Cortex of kidney (tissue), 1 donor: ENCODE data around the gene LRCH2.
"Not testable (repeated sequence)": the region's sequence is repeated elsewhere in the genome, so short reads cannot be mapped to it uniquely, and the experiment has no call there.

Source experiments
- DNase-seq: peaks from one replicate; lab custom pipeline; 2025; lab: John Stamatoyannopoulos, UW

The LRCH2 gene

DNA sequence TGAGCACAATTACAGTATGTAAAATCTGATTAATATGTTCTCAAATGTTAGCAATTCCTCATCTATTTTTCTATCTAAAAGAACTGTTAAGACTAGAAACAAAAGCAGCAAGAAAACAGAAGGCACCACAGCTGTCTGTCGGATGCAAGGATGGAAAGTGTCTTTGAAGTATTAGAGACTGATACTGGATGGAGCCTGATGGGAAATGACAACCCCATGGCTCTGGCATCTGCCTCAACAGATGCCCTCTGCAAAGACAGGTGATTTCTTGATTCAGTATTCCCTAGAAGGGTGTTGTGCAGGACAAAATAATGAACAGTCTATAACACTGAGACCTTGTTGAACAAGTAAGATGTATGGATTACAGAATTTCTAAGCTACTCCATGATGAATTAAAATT, 19.7 kb downstream of the LRCH2 start:
- DNase-seq, result no peak

DNA sequence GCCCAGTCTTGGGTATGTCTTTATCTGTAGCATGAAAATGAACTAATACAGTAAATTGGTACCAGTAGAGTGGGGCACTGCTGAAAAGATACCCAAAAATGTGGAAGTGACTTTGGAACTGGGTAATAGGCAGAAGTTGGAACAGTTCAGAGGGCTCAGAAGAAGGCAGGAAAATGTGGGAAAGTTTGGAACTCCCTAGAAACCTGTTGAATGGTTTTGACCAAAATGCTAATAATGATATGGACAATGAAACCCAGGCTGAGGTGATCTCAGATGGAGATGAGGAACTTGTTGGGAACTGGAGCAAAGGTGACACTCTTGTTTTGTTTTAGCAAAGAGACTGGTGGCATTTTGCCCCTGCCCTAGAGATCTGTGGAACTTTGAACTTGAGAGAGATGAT, 24.3 kb downstream of the LRCH2 start:
- DNase-seq, result not testable (repeated sequence)

DNA sequence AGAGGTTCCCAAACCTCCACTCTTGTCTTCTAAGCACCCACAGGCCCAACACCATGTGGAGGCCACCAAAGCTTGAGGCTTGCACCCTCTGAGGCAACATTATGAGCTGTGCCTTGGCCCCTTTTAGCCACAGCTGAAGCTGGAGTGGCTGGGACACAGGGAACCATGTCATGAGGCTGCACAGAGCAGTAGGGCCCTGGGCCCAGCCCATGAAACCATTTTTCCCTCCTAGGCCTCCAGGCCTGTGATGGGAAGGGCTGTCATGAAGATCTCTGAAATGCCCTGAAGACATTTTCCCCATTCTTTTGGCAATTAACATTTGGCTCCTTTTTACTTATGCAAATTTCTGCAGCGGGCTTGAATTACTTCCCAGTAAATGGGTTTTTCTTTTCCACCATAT, 29.9 kb downstream of the LRCH2 start:
- DNase-seq, result no peak

DNA sequence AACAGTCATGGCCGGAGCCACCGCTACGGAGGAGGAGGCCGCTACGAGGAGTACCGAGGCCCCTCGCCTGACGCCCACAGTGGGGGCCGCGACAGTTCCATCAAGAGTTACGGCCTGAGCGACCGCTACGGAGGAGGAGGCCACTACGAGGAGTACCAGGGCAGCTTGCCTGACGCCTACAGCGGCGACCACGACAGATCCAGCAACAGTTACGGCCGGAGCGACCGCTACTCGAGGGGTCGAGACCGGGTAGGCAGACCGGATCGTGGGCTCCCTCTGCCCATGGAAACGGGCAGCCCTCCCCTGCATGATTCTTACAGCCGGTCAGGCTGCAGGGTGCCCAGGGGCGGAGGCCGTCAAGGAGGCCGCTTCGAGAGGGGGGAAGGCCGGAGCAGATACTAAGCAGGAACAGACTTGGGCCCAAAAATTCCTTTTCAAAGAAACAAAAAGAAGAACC, 41.6 kb downstream of the LRCH2 start:
- DNase-seq, result no peak

DNA sequence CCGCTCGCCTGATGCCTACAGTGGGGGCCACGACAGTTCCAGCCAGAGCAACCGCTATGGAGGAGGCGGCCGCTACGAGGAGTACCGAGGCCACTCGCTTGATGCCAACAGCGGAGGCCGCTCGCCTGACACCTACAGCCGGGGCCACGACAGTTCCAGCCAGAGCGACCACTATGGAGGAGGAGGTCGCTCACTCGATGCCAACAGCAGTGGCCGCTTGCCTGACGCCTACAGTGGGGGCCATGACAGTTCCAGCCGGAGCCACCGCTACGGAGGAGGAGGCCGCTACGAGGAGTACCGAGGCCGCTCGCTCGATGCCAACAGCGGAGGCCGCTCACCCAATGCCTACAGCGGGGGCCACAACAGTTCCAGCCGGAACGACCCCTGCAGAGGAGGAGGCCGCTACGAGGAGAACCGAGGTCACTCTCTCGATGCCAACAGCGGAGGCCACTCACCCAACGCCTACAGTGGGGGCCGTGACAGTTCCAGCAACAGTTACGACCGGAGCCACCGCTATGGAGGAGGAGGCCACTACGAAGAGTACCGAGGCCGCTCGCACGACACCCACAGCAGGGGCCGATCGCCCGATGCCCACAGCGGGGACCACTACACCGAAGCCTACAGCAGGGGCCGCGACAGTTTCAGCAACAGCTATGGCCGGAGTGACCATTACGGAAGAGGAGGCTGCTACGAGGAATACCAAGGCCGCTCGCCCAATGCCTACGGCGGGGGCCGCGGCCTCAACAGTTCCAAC, 42.2 kb downstream of the LRCH2 start:
- DNase-seq, result no peak

DNA sequence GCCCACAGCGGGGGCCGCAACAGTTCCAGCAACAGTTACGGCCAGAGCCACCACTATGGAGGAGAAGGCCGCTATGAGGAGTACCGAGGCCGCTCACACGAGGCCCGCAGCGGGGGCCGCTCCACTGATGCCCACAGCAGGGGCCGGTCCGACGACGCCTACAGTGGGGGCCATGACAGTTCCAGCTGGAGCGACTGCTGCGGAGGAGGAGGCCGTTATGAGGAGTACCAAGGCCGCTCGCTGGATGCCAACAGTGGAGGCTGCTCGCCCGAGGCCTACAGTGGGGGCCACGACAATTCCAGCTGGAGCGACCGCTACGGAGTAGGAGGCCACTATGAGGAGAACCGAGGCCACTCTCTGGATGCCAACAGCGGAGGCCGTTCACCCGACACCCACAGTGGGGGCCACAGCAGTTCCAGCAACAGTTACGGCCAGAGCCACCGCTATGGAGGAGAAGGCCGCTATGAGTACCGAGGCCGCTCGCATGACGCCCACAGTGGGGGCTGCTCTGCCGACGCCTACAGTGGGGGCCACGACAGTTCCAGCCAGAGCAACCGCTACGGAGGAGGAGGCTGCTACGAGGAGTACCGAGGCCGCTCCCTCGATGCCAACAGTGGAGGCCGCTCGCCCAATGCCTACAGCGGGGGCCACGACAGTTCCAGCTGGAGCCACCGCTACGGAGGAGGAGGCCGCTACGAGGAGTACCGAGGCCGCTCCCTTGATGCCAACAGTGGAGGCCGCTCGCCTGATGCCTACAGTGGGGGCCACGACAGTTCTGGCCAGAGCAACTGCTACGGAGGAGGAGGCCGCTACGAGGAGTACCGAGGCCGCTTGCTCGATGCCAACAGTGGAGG, 43.0 kb downstream of the LRCH2 start:
- no peak for DNase-seq

DNA sequence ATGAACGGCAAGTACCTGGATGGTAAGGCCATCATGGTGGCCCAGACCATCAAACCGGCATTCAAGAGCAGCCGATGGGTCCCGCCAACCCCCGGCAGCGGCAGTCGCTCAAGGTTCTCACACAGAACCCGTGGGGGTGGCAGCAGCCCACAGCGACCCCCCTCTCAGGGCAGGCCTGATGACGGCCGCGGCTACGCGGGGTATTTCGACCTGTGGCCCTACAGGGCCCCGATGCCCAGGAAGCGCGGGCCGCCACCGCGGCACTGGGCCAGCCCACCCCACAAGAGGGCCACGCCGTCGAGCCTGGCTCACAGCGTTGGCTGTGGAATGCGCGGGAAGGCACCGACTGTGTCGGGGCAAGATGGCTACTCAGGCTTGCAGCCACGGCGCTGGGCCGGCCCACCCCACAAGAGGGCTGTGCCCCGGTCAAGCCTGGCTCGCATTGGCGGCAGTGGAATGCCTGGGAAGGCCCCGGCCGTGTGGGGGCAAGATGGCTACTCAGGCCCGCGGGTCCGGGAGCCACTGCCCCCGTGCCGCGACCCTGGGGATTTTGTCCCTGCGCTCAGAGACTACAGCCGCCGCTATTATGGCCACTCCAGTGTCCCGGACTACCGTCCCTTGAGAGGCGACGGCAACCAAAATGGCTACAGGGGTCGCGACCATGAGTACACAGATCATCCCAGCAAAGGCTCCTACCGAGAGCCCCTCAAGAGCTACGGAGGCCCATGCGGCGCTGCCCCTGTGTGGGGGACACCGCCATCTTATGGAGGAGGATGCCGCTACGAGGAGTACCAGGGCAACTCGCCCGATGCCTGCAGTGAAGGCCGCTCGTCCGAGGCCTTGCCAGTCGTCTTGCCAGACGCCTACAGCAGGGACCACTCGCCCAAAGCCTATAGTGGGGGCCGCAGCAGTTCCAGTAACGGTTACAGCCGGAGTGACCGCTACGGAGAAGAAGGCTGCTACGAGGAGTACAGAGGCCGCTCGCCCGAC, 44.0 kb downstream of the LRCH2 start:
- no peak for DNase-seq

DNA sequence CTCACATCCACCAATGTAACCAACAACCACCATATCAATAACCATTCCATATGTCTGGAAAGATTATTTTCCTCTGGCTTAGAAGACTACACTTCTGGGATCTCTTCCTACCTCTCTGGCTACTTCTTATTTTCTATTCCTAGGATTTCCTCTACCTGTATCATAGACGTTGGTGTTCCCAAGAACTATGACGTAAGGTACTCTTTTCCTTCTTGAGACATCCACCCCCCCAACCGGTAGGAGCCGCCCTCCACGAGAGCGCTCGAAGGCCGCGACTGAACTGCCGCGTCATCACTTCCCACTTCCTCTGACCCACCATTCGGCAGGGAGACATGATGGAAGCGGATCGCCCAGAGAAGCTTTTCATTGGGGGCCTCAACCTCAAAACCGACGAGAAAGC, 44.8 kb downstream of the LRCH2 start, which contains the start of gene RBMXL3:
RBMXL3 (plus strand) TSS at position 301 of the 400 bp plus-strand sequence; CDS start at position 333, 32 bp downstream.
- no peak for DNase-seq

DNA sequence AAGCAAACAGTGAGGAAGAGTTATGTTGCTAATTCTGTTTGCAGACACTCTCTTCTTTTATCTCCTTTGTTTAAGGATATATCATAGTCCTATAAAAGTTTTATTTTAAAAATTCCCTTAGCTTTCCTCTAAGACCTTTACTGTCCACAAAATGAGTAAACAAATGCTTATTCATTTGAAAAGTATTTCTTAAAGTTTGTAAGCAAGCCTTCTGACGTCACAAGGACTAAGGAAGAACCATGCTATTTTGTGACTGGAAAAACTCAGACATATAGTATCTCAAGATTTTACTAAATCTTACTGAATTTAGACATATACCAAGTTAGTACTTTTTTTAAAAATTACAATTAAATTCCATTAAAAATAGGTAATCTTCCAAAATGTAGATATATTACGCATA, 49.9 kb downstream of the LRCH2 start:
- DNase-seq, result no peak

DNA sequence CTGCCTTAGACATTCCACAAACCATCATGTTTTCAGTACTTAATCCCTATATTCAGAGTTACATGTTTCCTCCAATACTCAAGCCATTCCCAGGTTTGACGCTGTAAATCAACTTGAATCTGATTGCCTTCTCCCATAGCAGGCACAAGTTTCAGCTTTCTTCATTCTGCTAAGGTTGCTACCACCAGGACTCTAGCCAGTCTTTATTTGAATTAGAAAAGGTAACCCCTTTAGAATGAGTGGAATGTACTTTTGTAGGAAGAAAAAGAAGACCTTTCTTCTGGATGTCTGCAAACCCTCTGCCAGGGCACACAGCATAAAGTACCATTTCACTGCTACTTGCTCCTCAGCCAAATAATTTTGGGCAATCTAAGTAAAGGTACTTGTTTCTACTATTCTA, 55.4 kb downstream of the LRCH2 start:
- no peak for DNase-seq

DNA sequence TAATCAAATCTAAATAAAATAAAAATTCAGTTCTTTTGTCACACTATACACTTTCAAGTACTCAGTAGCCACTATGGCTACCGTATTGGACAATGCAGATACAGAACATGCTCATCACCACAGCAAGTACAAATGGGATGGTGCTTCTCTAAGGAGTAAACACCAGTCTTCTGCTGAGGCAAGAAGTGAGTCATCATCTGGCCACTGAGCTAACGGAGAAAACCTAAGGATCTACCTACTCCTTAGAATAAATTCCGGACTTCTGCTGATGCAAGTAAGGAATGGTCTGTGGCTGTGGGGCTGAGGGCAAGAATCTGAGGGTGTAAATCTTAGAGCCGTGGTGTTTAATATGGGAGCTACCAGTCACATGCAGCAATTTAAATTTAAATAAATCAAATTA, 56.0 kb downstream of the LRCH2 start:
- no peak for DNase-seq

DNA sequence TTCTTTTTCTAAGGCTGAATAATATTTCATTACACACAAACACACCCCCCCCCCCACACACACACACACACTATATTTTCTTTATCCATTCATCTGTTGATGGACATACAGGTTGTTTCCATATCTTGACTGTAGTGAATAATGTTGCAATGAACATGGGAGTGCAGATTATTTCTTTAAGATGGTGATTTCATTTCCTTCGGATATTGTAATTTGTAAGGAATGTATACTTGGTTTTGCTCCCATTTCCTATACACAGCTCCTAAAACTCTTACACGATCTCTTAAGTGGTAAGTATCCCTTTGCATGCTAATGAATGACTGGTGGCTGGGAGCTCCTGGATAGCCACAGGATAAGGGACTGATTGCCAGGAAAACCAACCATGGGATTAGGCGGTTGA, 59.3 kb downstream of the LRCH2 start:
- no peak for DNase-seq

DNA sequence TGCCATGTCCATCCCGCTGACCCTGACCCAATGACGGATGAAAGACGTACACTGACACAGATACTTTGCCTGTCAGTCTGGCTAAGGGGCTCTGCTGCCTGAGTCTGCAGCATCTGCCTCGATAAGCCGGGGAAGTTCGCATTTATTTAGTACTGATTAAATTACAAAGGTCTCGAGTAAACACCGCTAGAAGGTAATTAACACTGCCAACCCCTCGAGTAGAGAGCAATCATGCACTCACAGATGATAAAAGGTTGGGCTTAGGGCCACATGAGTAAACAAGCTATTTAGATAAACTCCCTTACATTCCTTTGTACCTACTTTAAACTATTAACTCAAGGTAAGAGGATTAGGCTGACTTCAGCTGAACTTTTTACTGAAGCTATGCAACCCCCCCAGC, 60.7 kb downstream of the LRCH2 start:
- no peak for DNase-seq

DNA sequence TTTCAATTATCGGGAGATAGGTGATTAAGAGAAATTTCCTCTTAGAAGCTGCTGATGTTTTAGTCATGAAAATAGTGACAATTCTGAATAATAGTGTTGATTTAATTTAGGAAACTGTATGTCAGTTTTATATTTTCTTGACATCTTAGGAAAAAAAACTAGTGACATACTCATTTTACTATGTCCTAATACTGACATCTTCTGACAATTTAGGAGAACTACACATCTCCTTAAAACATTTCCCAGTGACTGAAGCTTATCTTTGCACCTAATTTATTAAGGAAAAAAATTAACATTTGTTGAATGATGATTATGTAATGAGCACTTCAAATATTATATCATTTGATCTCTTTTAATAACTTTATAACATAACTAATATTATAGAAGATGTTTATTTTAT, 86.7 kb downstream of the LRCH2 start:
- no peak for DNase-seq

DNA sequence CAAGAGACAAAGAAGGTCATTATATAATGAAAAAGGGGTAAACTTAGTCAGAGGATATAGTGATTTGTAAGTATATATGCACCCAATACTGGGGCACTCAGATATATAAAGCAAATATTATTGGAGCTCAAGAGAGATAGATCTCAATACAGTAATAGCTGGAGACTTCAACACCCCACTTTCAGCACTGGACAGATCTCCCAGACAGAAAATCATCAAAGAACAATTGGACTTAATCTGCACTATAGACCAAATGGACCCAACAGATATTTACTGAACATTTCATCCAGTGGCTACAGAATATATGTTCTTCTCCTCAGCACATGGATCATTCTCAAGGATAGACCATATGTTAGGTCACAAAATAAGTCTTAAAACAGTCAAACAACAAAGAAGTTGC, 91.8 kb downstream of the LRCH2 start:
- DNase-seq, result no peak

DNA sequence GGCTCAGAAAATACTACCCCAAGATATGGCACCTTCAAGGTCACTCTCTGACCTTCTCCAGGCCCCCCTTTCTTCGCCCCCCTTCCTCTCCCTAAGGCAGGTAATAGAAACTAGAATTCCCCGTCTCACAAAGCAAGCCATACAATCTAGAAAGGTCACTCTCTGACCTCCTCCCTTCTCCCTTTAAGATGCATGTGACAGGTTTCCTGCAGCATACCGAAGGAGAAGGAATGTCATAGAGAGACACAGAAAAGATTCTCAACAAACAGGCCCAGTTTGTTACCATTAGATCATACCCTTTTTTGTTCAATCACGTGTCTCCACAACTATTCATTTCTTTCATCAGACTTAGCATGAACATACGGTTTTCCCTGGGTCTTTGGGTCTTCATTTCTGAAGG, 95.9 kb downstream of the LRCH2 start:
- no peak for DNase-seq

DNA sequence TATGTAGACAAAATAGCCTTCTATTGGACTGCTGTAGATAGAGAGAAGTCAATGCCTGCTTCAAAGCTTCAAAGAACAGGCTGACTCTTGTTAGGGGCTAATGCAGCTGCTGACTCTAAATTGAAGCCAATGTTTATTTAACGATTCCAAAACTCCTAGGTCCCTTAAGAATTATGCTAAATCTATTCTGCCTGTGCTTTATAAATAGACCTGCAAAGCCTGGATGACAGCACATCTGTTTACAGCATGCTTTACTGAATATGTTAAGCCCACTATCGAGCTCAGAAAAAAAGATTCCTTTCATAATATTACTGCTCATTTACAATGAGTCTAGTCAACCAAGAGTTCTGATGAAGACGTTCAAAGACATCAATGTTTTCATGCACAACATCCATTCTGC, 99.5 kb downstream of the LRCH2 start:
- DNase-seq, result no peak

DNA sequence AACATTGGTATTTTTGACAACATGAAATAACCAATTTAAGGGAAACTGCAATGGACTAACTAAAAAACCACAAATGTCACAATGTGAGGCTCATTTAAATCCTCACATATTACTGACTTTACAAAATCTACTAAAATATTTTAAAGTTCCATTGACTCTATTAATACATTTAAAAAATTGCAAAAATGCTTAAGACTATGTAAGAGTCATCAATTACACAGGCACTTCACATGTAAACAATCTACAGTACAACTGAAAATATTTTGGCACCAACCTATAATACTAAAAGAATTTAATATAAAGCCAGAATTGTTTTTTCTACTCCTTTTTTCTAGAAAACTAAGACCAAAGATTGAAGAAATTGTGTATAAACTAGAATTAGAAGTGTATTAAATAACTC, 121.5 kb downstream of the LRCH2 start:
- no peak for DNase-seq

DNA sequence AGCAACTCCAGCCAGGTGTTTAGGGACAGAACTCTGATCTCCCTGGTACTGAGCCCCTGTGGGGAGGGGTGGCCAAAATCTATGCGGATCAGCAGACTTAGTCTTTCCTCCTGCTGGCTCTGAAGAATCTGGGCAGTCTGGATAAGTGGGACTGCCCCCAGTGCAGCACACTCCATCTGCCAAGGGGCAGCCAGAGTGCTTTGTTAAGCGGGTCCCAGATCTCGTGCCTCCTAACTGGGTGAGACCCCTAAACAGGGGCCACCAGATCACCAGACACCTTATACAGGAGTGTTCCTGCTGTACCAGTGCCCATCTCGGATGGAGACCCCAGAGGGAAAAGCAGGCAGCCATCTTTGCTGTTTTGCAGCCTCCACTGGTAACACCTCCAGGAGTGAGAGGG, 135.0 kb downstream of the LRCH2 start:
- DNase-seq, result no peak

DNA sequence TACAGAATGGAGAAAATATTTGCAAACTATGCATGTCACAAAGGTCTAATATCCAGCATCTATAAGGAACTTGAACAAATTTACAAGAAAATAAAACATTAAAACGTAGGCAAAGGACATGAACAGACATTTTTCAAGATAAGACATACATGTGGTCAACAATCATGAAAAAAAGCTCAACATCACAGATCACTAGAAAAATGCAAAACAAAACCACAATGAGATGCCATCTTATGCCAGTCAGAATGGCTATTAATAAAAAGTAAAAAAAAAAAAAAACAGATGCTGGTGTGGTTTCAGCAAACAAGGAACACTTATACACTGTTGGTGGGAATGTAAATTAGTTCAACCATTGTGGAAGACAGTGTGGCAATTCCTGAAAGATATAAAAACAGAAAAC, 140.7 kb downstream of the LRCH2 start:
- no peak for DNase-seq

DNA sequence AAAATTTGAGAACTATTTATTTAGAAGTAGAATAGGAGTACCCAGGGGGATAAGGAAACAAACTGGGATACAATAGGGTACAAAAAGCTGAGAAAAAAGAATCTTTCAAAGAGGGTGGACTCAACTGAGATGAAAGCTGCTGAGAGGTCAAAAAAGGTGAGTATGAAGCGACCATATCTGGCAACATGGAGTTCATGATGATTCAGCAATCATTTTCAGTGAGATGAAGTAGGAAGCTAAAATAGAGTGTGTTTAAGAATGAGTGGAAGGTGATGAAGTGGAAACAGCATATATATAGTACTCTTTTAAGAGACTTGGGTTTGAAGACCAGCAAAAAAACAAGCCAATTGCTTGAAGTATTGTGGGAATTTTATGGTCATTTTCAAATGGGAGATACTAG, 144.5 kb downstream of the LRCH2 start:
- no peak for DNase-seq

DNA sequence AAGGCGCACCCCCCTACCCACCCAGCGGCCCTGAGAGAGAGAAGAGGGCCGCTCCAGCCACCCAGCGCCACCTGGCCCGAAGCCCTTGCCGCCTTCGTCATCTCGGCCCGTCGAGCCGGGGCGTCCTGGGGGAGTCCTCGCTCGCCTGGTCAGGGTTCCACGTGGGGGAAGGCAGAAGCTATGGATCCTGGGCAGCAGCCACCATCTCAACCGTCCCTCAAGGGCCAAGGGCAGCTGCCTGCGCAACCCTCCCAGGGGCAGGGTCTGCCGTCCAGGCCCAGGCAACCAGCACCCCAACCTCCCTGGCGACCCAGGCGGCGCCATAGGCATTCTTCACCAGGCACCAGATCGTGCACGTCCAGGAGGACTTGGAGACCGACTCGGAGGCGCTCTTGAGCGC, 165.0 kb downstream of the LRCH2 start:
- DNase-seq, result no peak
